CD4-positive, CD25-positive, alpha-beta regulatory T cell (primary cell): Measurements from ENCODE around the gene PRKAG3. TPM values are rescaled to one million over a fixed set of nuclear protein-coding genes. Genes with fewer than 3 reads are reported as not detected.

ENCODE experiments used
- ATAC-seq, 2 donors: fragments of 150-1000 bp; cut with Tn5 transposase; one replicate each; pipeline ENCODE4 v1.10.0; 2021; ENCODE audit warnings: low read depth in 2 of 2, moderate number of reproducible peaks in 2 of 2, moderate library complexity in 1 of 2
- DNase-seq, 3 donors: peaks; one replicate each; pipeline versions ENCODE4 v3.0.0 to v3.0.0-alpha.2; 2012 to 2022; ENCODE audit warnings: mixed read lengths in 1 of 3
- H3K27ac ChIP-seq: one replicate; pipeline ENCODE4 v1.7.0; 2013; ENCODE audit warnings: mild to moderate bottlenecking, low read length; ENCODE audit not compliant: insufficient read depth, poor library complexity, severe bottlenecking
- H3K27me3 ChIP-seq: one replicate; pipeline ENCODE4 v1.7.0; 2013; ENCODE audit warnings: low read length; ENCODE audit not compliant: control insufficient read depth, insufficient read depth
- H3K36me3 ChIP-seq: one replicate; pipeline ENCODE4 v1.7.0; 2013; ENCODE audit warnings: mild to moderate bottlenecking, low read length, moderate library complexity; ENCODE audit not compliant: control insufficient read depth, insufficient read depth
- H3K4me1 ChIP-seq: 2 replicates; pipeline ENCODE4 v1.7.0; 2013; ENCODE audit warnings: mild to moderate bottlenecking, low read length; ENCODE audit not compliant: insufficient read depth, control insufficient read depth, poor library complexity, severe bottlenecking
- H3K4me3 ChIP-seq: one replicate; pipeline ENCODE4 v1.7.0; 2013; ENCODE audit warnings: low read depth, mild to moderate bottlenecking, low read length, moderate library complexity
- H3K9me3 ChIP-seq, 2 experiments: 1 replicate in 1 of 2; 2 replicates in 1 of 2; pipeline ENCODE4 v1.7.0; 2013; ENCODE audit warnings: low read length in 2 of 2, mild to moderate bottlenecking in 1 of 2, moderate library complexity in 1 of 2; ENCODE audit not compliant: control insufficient read depth in 2 of 2
- H3K27ac Mint-ChIP-seq, 3 donors: one replicate each; pipeline ENCODE4 v1.8.0; 2020 to 2022; ENCODE audit warnings: mild to moderate bottlenecking in 3 of 3, mixed read lengths in 3 of 3, moderate library complexity in 2 of 3
- H3K27me3 Mint-ChIP-seq: one replicate; pipeline ENCODE4 v1.8.0; 2022; ENCODE audit warnings: mild to moderate bottlenecking, mixed read lengths
- H3K36me3 Mint-ChIP-seq: one replicate; pipeline ENCODE4 v1.8.0; 2020; ENCODE audit warnings: mixed read lengths
- H3K4me1 Mint-ChIP-seq, 4 donors: one replicate each; pipeline ENCODE4 v1.8.0; 2020 to 2022; ENCODE audit warnings: mixed read lengths in 4 of 4, mild to moderate bottlenecking in 1 of 4
- H3K4me3 Mint-ChIP-seq, 4 donors: one replicate each; pipeline ENCODE4 v1.8.0; 2020 to 2022; ENCODE audit warnings: mild to moderate bottlenecking in 4 of 4, mixed read lengths in 4 of 4, moderate library complexity in 3 of 4
- H3K9me3 Mint-ChIP-seq, 7 donors: one replicate each; pipeline ENCODE4 v1.8.0; 2020 to 2022; ENCODE audit warnings: mixed read lengths in 7 of 7, mild to moderate bottlenecking in 3 of 7, moderate library complexity in 2 of 7
- polyA plus RNA-seq, 4 donors: library from polyadenylated mRNA; unstranded; fragments of 300-500 nt; fragmentation: Illumina TruSeq; gene quantifications; one replicate each; pipeline ENCODE4 v1.2.3, GENCODE V29; 2021
- total RNA-seq: library from RNA; stranded (reverse); gene quantifications from one replicate; pipeline ENCODE4 v1.2.3, GENCODE V29; 2022

PRKAG3 gene
- total and polyA plus RNA-seq, 5 donors from 2014 or later, result not detected

GRCh38 chr2:218824004-218824403 lies 7.6 kb downstream of the PRKAG3 start:
- Histone ChIP-seq H3K9me3 (no peaks in the 10 kb centered on the region), H3K36me3 (no peaks in the 10 kb centered on the region), H3K4me1 (no peaks in the 10 kb centered on the region), H3K27ac (no peak overlapping the region), H3K4me3 (no peak overlapping the region), H3K27me3 (no peaks in the 10 kb centered on the region)
- H3K27ac Mint-ChIP-seq, result no peak overlapping the region
- no peaks in the 10 kb centered on the region for H3K36me3 Mint-ChIP-seq
- no peaks in the 10 kb centered on the region for H3K4me1 Mint-ChIP-seq
- H3K9me3 Mint-ChIP-seq, result peaks cover 0 to 1% (median 0%) of the 10 kb centered on the region in 7 donors
- ATAC-seq (no peak), DNase-seq (no peak)
- H3K4me3 Mint-ChIP-seq, result no peak overlapping the region
- peaks cover 10% of the 10 kb centered on the region for H3K27me3 Mint-ChIP-seq

- Histone ChIP-seq H3K27me3 (no peaks in the 10 kb centered on the region), H3K4me1 (no peaks in the 10 kb centered on the region), H3K36me3 (no peaks in the 10 kb centered on the region), H3K27ac (no peak overlapping the region), H3K4me3 (no peak overlapping the region), H3K9me3 (no peaks in the 10 kb centered on the region)
- Mint-ChIP-seq H3K4me1 (no peaks in the 10 kb centered on the region), H3K36me3 (no peaks in the 10 kb centered on the region), H3K27ac (no peak overlapping the region), H3K9me3 (peaks cover 0 to 1% (median 0%) of the 10 kb centered on the region in 7 donors), H3K4me3 (no peak overlapping the region), H3K27me3 (peaks cover 16% of the 10 kb centered on the region)
- DNase-seq, result no peak
- ATAC-seq, result no peak
Observed at GRCh38 chr2:218823196-218823855, 8.3 kb downstream of the PRKAG3 start.

- no peak overlapping the region for H3K4me3 Mint-ChIP-seq
- no peak overlapping the region for H3K27ac Mint-ChIP-seq
- Histone ChIP-seq H3K27me3 (no peaks in the 10 kb centered on the region), H3K9me3 (no peaks in the 10 kb centered on the region), H3K27ac (no peak overlapping the region), H3K36me3 (no peaks in the 10 kb centered on the region), H3K4me1 (no peaks in the 10 kb centered on the region), H3K4me3 (no peak overlapping the region)
- ATAC-seq, result no peak
- peaks cover 17% of the 10 kb centered on the region for H3K27me3 Mint-ChIP-seq
- no peak for DNase-seq
- peaks cover 0 to 1% (median 0%) of the 10 kb centered on the region in 7 donors for H3K9me3 Mint-ChIP-seq
- H3K4me1 Mint-ChIP-seq, result no peaks in the 10 kb centered on the region
- H3K36me3 Mint-ChIP-seq, result no peaks in the 10 kb centered on the region
Observed at GRCh38 chr2:218822622-218823021, 9.0 kb downstream of the PRKAG3 start.

GRCh38 chr2:218821605-218822211 lies 9.9 kb downstream of the PRKAG3 start:
- no peak for ATAC-seq
- Histone ChIP-seq H3K4me1 (no peaks in the 10 kb centered on the region), H3K27ac (no peak overlapping the region), H3K4me3 (no peak overlapping the region), H3K9me3 (no peaks in the 10 kb centered on the region), H3K36me3 (no peaks in the 10 kb centered on the region), H3K27me3 (no peaks in the 10 kb centered on the region)
- DNase-seq, result no peak
- peak overlapping the region in 1 of 3 donors; percentile 45 for H3K27ac Mint-ChIP-seq
- peaks cover 20% of the 10 kb centered on the region for H3K27me3 Mint-ChIP-seq
- H3K4me3 Mint-ChIP-seq, result no peak overlapping the region
- H3K4me1 Mint-ChIP-seq, result no peaks in the 10 kb centered on the region
- H3K36me3 Mint-ChIP-seq, result no peaks in the 10 kb centered on the region
- H3K9me3 Mint-ChIP-seq, result peaks cover 0 to 1% (median 0%) of the 10 kb centered on the region in 7 donors

- Histone ChIP-seq H3K4me3 (no peak overlapping the region), H3K9me3 (no peaks in the 10 kb centered on the region), H3K36me3 (no peaks in the 10 kb centered on the region), H3K27me3 (peaks cover 2% of the 10 kb centered on the region), H3K4me1 (no peaks in the 10 kb centered on the region), H3K27ac (no peak overlapping the region)
- Mint-ChIP-seq H3K4me1 (no peaks in the 10 kb centered on the region), H3K4me3 (no peak overlapping the region), H3K9me3 (peaks cover 0 to 1% (median 0%) of the 10 kb centered on the region in 7 donors), H3K27me3 (peaks cover 15% of the 10 kb centered on the region), H3K27ac (no peak overlapping the region), H3K36me3 (no peaks in the 10 kb centered on the region)
- DNase-seq (no peak), ATAC-seq (no peak)
Observed at GRCh38 chr2:218820746-218821369, 10.7 kb downstream of the PRKAG3 start.

- peaks cover 0 to 1% (median 0%) of the 10 kb centered on the region in 7 donors for H3K9me3 Mint-ChIP-seq
- H3K27me3 Mint-ChIP-seq, result peaks cover 15% of the 10 kb centered on the region
- no peak for DNase-seq
Observed at GRCh38 chr2:218819093-218819492, 12.5 kb downstream of the PRKAG3 start.

DNA sequence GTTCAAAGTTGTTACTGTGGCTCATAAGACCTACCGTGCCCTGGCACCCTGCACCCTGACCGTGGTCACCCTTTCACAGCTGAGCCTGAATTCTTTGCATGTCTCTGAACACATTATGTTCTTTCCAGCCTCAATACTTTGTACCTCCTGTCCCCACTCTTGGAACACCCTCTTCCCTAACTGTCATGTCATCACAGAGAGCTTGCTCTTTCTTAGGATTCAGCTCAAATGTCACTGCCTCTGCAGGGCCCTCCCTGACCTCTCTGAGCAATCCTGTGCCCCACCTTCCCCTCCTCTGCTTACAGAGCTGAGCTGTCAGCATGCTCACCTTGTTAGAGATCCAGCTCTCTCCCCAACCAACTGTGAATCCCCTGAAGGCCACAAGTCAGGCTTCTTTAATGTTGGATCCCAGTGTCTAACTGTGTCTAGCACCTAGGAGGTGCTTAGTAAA lies 15.0 kb downstream of the PRKAG3 start:
- no peak overlapping the region for H3K4me3 ChIP-seq
- Mint-ChIP-seq H3K27me3 (peaks cover 21% of the 10 kb centered on the region), H3K27ac (no peak overlapping the region), H3K4me1 (no peaks in the 10 kb centered on the region), H3K4me3 (no peak overlapping the region), H3K36me3 (no peaks in the 10 kb centered on the region), H3K9me3 (peaks cover 0 to 1% (median 0%) of the 10 kb centered on the region in 7 donors)
- no peaks in the 10 kb centered on the region for H3K9me3 ChIP-seq
- DNase-seq (no peak), ATAC-seq (no peak)
- H3K27me3 ChIP-seq, result peaks cover 2% of the 10 kb centered on the region
- no peaks in the 10 kb centered on the region for H3K36me3 ChIP-seq
- no peak overlapping the region for H3K27ac ChIP-seq
- H3K4me1 ChIP-seq, result no peaks in the 10 kb centered on the region

More at GRCh38 chr2:218819093-218819492, 12.5 kb downstream of the PRKAG3 start:
- ATAC-seq, result no peak
- Histone ChIP-seq H3K4me1 (no peaks in the 10 kb centered on the region), H3K4me3 (no peak overlapping the region), H3K36me3 (no peaks in the 10 kb centered on the region), H3K9me3 (no peaks in the 10 kb centered on the region), H3K27me3 (peaks cover 2% of the 10 kb centered on the region), H3K27ac (no peak overlapping the region)
- Mint-ChIP-seq H3K4me1 (no peaks in the 10 kb centered on the region), H3K4me3 (no peak overlapping the region), H3K36me3 (no peaks in the 10 kb centered on the region), H3K27ac (no peak overlapping the region)
